ENCODE results near the gene WSB1. TPM values are rescaled to one million over a fixed set of nuclear protein-coding genes. Genes with fewer than 3 reads are reported as not detected.

WSB1 gene
- total and polyA plus RNA-seq, 2 experiments from 2014 or later: 101 to 108 TPM

- TF ChIP-seq EZH2 (IDR thresholded peaks at IDR 0.05; ENCODE audit: low read depth, unreplicated experiment): no peak
- no peak for TF ChIP-seq JUNB (IDR thresholded peaks at IDR 0.05; ENCODE audit: unreplicated experiment)
- no peak for TF ChIP-seq REST (IDR thresholded peaks at IDR 0.05; ENCODE audit: unreplicated experiment)
Measured at GRCh38 chr17:27266228-27266627, 27.7 kb upstream of the WSB1 start (continued).

GRCh38 chr17:27268394-27269085 lies 25.4 kb upstream of the WSB1 start:
- Histone ChIP-seq H2AFZ (peak overlapping the region; percentile 83), H3K4me1 (ENCODE audit: insufficient read depth) (no peaks in the 10 kb centered on the region), H3K9me2 (ENCODE audit: insufficient read depth) (no peaks in the 10 kb centered on the region), H3K79me2 (replicated peaks; ENCODE audit: insufficient read depth) (no peaks in the 10 kb centered on the region), H4K20me1 (replicated peaks; ENCODE audit: insufficient read depth) (no peaks in the 10 kb centered on the region), H3K4me3 (no peak overlapping the region), H3F3A (replicated peaks; ENCODE audit: low read depth) (no peaks in the 10 kb centered on the region), H3K27me3 (ENCODE audit: insufficient read depth) (no peaks in the 10 kb centered on the region), H3K36me3 (ENCODE audit: insufficient read depth) (no peaks in the 10 kb centered on the region), H3K27ac (ENCODE audit: low read depth) (no peak overlapping the region), H3K4me2 (no peak overlapping the region)
- no peak for ATAC-seq
- no peaks in the 10 kb centered on the region for H3K9me3 Mint-ChIP-seq
- peaks cover 5% of the 10 kb centered on the region for H3K27me3 Mint-ChIP-seq (ENCODE audit: insufficient read depth, low read depth, poor library complexity)
- no peak overlapping the region for H3K27ac Mint-ChIP-seq
- TF ChIP-seq ETS1 (IDR thresholded peaks at IDR 0.05) (no peak), EZH2 (IDR thresholded peaks at IDR 0.05; ENCODE audit: low read depth, unreplicated experiment) (no peak), STAT1 (IDR thresholded peaks at IDR 0.05; ENCODE audit: unreplicated experiment) (no peak), REST (IDR thresholded peaks at IDR 0.05; ENCODE audit: unreplicated experiment) (no peak), POLR2AphosphoS5 (IDR thresholded peaks at IDR 0.05; ENCODE audit: low read depth) (no peak), CREB1 (CRISPR knock-in tag; IDR thresholded peaks at IDR 0.05; ENCODE audit: low read depth) (no peak), ZNF331 (CRISPR knock-in tag; IDR thresholded peaks at IDR 0.05; ENCODE audit: low read depth) (no peak), JUNB (IDR thresholded peaks at IDR 0.05; ENCODE audit: unreplicated experiment) (no peak), NANOG (IDR thresholded peaks at IDR 0.05; ENCODE audit: borderline replicate concordance) (no peak)
- peaks cover 6% of the 10 kb centered on the region for H3K4me1 Mint-ChIP-seq
- no peaks in the 10 kb centered on the region for H3K36me3 Mint-ChIP-seq (ENCODE audit: low read depth)
- H3K4me3 Mint-ChIP-seq: no peak overlapping the region
- no peak for DNase-seq (ENCODE audit: low spot score)

Data from GM23338 (cell line).